GM18520 (cell line): Measurements from ENCODE around the gene PWP1.
"Not testable (repeated sequence)": the region's sequence is repeated elsewhere in the genome, so short reads cannot be mapped to it uniquely, and the experiment has no call there.

ENCODE experiments used
- ATAC-seq: cut with Tn5 transposase; IDR thresholded peaks from one replicate; pipeline ENCODE4 v1.9.1; 2021; ENCODE audit not compliant: unreplicated experiment

PWP1 gene

GRCh38 chr12:107667464-107667863 lies 18.1 kb upstream of the PWP1 start:
- ATAC-seq: no peak

GRCh38 chr12:107668320-107669098 lies 17.1 kb upstream of the PWP1 start:
- no peak for ATAC-seq

GRCh38 chr12:107669946-107670345 lies 15.7 kb upstream of the PWP1 start:
- no peak for ATAC-seq

GRCh38 chr12:107670999-107671643 lies 14.5 kb upstream of the PWP1 start:
- no peak for ATAC-seq

- no peak for ATAC-seq
Measured at GRCh38 chr12:107677671-107678070, 7.9 kb upstream of the PWP1 start.

GRCh38 chr12:107679336-107679735 lies 6.3 kb upstream of the PWP1 start:
- ATAC-seq: no peak

GRCh38 chr12:107681455-107681835 lies 4.2 kb upstream of the PWP1 start:
- ATAC-seq: no peak

GRCh38 chr12:107681836-107682820 lies 3.5 kb upstream of the PWP1 start:
- ATAC-seq: no peak

GRCh38 chr12:107684029-107684795 lies 1.4 kb upstream of the PWP1 start:
- ATAC-seq: no peak

GRCh38 chr12:107684990-107685359 lies 624 bp upstream of the PWP1 start:
- no peak for ATAC-seq

- ATAC-seq: not testable (repeated sequence)
Measured at GRCh38 chr12:107695772-107696171, 10.2 kb downstream of the PWP1 start.

GRCh38 chr12:107702106-107702505 lies 16.5 kb downstream of the PWP1 start:
- ATAC-seq: no peak

GRCh38 chr12:107704041-107704440 lies 18.4 kb downstream of the PWP1 start:
- ATAC-seq: no peak

- not testable (repeated sequence) for ATAC-seq
Measured at GRCh38 chr12:107705522-107705921, 19.9 kb downstream of the PWP1 start.

GRCh38 chr12:107715780-107716179 lies 30.2 kb downstream of the PWP1 start:
- ATAC-seq: no peak

- ATAC-seq: no peak
Measured at GRCh38 chr12:107718606-107719005, 33.0 kb downstream of the PWP1 start.

- not testable (repeated sequence) for ATAC-seq
Measured at GRCh38 chr12:107727327-107727726, 41.7 kb downstream of the PWP1 start.

- ATAC-seq: not testable (repeated sequence)
Measured at GRCh38 chr12:107727742-107728141, 42.1 kb downstream of the PWP1 start.

- ATAC-seq: no peak
Measured at GRCh38 chr12:107730618-107731341, 45.2 kb downstream of the PWP1 start.

GRCh38 chr12:107731366-107731765 lies 45.8 kb downstream of the PWP1 start:
- ATAC-seq: no peak
